Activated naive CD4-positive, alpha-beta T cell treated with anti-CD3 and anti-CD28 coated beads, Interleukin-2, amount 50 U/mL, for 16 hours (primary cell): ENCODE results near the gene GLYATL1.
"Not testable (repeated sequence)": the region's sequence is repeated elsewhere in the genome, so short reads cannot be mapped to it uniquely, and the experiment has no call there.

ENCODE experiments used
- DNase-seq: peaks from one replicate; pipeline ENCODE4 v3.0.0-alpha.2; 2020

The GLYATL1 gene

DNA sequence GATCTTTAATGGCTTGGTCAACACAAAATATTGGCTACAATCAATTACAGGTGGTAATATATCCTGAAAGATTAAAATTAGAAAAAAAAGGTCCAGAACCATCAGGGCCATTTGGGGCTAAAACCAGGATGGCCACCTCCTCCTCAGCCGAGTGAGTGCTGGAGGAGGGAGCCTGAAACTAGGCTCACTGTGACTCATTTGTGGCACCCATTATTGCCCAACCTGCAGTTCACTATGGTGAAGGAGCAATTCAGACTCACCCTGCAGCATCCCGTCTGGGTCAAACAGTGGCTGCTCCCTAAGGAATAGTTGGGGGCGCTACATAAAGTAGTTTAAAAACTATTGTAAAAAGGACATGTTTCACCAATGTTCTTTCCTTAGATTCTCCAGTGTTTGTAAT lies 60.7 kb downstream of the GLYATL1 start:
- no peak for DNase-seq

GRCh38 chr11:59002006-59002405 lies 62.7 kb downstream of the GLYATL1 start:
- DNase-seq = not testable (repeated sequence)
